ENCODE data around the gene PCGF3. TPM values are rescaled to one million over a fixed set of nuclear protein-coding genes. Genes with fewer than 3 reads are reported as not detected.

PCGF3 gene
- total and polyA plus RNA-seq, 10 of the 15 experiments (the other 5 are each of a cell fraction or from before 2014, with no cell fraction given), result 2.2 to 43.8 (median 15.9) TPM

DNA sequence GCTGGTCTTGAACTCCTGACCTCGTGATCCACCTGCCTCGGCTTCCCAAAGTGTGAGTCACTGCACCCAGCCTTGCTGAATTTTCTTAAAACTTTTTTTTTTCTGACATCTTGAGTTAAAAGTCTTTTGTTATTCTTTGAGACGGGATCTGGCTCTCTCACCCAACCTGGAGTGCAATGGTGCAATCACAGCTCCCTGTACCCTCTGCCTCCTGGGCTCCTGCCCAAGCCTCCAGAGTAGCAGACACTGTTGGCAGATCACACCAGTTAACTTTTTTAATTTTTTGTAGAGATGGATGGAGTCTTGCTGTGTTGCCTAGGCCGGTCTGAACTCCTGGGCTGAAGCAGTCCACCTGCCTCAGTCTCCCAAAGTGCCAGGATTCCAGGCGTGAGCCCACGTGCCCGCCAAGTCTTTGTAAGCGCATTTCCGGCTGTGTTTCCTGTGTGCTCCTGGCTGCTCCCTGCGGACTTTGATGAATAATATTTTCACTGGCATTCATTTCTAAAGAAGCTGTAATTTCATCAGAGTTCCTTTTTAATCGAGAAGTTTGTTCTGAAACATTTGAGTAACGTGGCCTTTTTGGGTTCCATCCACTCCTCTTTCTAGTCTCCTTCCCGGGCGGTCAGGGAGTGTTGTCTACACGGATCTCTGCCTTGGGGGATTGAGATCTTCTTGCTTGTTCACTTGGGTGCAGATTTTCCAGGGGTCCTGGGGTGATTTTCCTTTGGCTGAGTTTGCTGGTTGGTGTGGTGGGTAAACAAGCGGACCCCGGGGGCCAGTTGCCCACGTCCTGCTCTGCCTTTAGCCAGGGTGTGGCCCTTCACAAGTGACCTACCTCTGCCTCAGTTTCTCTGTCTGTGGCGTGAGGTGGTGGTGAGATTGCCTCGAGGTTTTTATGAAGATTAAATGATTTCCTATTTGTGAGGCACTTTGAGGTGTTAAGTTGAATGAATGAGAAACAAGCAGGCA is 44.4 kb downstream of the PCGF3 start:
- ATAC-seq, result no peak
- POLR2A ChIA-PET, result no interaction called here
- TF ChIP-seq, protein P1, sequence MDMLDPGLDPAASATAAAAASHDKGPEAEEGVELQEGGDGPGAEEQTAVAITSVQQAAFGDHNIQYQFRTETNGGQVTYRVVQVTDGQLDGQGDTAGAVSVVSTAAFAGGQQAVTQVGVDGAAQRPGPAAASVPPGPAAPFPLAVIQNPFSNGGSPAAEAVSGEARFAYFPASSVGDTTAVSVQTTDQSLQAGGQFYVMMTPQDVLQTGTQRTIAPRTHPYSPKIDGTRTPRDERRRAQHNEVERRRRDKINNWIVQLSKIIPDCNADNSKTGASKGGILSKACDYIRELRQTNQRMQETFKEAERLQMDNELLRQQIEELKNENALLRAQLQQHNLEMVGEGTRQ (IDR thresholded peaks at IDR 0.05; ENCODE audit: borderline replicate concordance, low read depth, low read length), result no peak
- TF ChIP-seq HDAC6 (IDR thresholded peaks at IDR 0.05; ENCODE audit: unreplicated experiment) (no peak), CEBPB (IDR thresholded peaks at IDR 0.05; ENCODE audit: borderline replicate concordance in 1 of 2, low read depth in 2 of 2, low read length in 2 of 2) (no peak), FOXK2 (IDR thresholded peaks at IDR 0.05) (no peak), BCL11A (IDR thresholded peaks at IDR 0.05; ENCODE audit: low read depth, low read length) (no peak), IRF4 (IDR thresholded peaks at IDR 0.05; ENCODE audit: low read depth, low read length) (no peak), MEF2A (IDR thresholded peaks at IDR 0.05; ENCODE audit: insufficient read depth, low read depth, low read length) (no peak), LARP7 (IDR thresholded peaks at IDR 0.05) (no peak)
- TF ChIP-seq, protein P2, sequence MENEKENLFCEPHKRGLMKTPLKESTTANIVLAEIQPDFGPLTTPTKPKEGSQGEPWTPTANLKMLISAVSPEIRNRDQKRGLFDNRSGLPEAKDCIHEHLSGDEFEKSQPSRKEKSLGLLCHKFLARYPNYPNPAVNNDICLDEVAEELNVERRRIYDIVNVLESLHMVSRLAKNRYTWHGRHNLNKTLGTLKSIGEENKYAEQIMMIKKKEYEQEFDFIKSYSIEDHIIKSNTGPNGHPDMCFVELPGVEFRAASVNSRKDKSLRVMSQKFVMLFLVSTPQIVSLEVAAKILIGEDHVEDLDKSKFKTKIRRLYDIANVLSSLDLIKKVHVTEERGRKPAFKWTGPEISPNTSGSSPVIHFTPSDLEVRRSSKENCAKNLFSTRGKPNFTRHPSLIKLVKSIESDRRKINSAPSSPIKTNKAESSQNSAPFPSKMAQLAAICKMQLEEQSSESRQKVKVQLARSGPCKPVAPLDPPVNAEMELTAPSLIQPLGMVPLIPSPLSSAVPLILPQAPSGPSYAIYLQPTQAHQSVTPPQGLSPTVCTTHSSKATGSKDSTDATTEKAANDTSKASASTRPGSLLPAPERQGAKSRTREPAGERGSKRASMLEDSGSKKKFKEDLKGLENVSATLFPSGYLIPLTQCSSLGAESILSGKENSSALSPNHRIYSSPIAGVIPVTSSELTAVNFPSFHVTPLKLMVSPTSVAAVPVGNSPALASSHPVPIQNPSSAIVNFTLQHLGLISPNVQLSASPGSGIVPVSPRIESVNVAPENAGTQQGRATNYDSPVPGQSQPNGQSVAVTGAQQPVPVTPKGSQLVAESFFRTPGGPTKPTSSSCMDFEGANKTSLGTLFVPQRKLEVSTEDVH (IDR thresholded peaks at IDR 0.05; ENCODE audit: low read depth, partially characterized antibody), result no peak
- TF ChIP-seq, protein P3, sequence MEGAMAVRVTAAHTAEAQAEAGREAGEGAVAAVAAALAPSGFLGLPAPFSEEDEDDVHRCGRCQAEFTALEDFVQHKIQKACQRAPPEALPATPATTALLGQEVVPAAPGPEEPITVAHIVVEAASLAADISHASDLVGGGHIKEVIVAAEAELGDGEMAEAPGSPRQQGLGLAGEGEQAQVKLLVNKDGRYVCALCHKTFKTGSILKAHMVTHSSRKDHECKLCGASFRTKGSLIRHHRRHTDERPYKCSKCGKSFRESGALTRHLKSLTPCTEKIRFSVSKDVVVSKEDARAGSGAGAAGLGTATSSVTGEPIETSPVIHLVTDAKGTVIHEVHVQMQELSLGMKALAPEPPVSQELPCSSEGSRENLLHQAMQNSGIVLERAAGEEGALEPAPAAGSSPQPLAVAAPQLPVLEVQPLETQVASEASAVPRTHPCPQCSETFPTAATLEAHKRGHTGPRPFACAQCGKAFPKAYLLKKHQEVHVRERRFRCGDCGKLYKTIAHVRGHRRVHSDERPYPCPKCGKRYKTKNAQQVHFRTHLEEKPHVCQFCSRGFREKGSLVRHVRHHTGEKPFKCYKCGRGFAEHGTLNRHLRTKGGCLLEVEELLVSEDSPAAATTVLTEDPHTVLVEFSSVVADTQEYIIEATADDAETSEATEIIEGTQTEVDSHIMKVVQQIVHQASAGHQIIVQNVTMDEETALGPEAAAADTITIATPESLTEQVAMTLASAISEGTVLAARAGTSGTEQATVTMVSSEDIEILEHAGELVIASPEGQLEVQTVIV (IDR thresholded peaks at IDR 0.05; ENCODE audit: borderline replicate concordance, partially characterized antibody), result no peak
- TF ChIP-seq, protein P4, sequence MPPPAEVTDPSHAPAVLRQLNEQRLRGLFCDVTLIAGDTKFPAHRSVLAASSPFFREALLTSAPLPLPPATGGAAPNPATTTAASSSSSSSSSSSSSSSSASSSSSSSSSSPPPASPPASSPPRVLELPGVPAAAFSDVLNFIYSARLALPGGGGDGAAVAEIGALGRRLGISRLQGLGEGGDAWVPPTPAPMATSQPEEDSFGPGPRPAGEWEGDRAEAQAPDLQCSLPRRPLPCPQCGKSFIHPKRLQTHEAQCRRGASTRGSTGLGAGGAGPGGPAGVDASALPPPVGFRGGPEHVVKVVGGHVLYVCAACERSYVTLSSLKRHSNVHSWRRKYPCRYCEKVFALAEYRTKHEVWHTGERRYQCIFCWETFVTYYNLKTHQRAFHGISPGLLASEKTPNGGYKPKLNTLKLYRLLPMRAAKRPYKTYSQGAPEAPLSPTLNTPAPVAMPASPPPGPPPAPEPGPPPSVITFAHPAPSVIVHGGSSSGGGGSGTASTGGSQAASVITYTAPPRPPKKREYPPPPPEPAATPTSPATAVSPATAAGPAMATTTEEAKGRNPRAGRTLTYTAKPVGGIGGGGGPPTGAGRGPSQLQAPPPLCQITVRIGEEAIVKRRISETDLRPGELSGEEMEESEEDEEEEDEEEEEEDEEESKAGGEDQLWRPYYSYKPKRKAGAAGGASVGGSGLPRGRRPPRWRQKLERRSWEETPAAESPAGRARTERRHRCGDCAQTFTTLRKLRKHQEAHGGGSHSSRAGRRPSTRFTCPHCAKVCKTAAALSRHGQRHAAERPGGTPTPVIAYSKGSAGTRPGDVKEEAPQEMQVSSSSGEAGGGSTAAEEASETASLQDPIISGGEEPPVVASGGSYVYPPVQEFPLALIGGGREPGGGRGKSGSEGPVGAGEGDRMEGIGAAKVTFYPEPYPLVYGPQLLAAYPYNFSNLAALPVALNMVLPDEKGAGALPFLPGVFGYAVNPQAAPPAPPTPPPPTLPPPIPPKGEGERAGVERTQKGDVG (CRISPR knock-in tag; IDR thresholded peaks at IDR 0.05), result no peak
- TF ChIP-seq, protein P5, sequence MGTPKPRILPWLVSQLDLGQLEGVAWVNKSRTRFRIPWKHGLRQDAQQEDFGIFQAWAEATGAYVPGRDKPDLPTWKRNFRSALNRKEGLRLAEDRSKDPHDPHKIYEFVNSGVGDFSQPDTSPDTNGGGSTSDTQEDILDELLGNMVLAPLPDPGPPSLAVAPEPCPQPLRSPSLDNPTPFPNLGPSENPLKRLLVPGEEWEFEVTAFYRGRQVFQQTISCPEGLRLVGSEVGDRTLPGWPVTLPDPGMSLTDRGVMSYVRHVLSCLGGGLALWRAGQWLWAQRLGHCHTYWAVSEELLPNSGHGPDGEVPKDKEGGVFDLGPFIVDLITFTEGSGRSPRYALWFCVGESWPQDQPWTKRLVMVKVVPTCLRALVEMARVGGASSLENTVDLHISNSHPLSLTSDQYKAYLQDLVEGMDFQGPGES (IDR thresholded peaks at IDR 0.05), result no peak

More for the DNA sequence above, 44.4 kb downstream of the PCGF3 start:
- no peak for FAIRE-seq
- Histone ChIP-seq H3K9me3 (replicated peaks; ENCODE audit: control insufficient read depth, insufficient read depth, low read length) (no peaks in the 10 kb centered on the region), H3K36me3 (ENCODE audit: control insufficient read depth in 2 of 2, insufficient read depth in 2 of 2, low read length in 1 of 2) (peaks cover 11 to 19% of the 10 kb centered on the region in 2 experiments; a peak in 3 of 4 replicates), H3K27me3 (replicated peaks in 1 of 2; ENCODE audit: control insufficient read depth in 2 of 2, insufficient read depth in 2 of 2, low read length in 1 of 2) (no peaks in the 10 kb centered on the region), H2AFZ (ENCODE audit: control insufficient read depth, low read depth, low read length) (no peak overlapping the region), H3K27ac (ENCODE audit: control insufficient read depth, insufficient read depth) (no peak overlapping the region), H4K20me1 (ENCODE audit: control insufficient read depth, insufficient read depth) (no peaks in the 10 kb centered on the region), H3K4me2 (ENCODE audit: control insufficient read depth, insufficient read depth) (no peak overlapping the region), H3K4me1 (ENCODE audit: control insufficient read depth, insufficient read depth, low read length) (no peaks in the 10 kb centered on the region), H3K79me2 (ENCODE audit: control insufficient read depth, insufficient read depth, low read length) (no peaks in the 10 kb centered on the region), H3K9ac (ENCODE audit: control insufficient read depth, insufficient read depth, low read length) (no peak overlapping the region), H3K4me3 (no peak overlapping the region)
- intact Hi-C loops (cut with micrococcal nuclease; ENCODE audit: unreplicated experiment) (no loop called here), in situ Hi-C loops (cut with MboI) (no loop called here)
- no TSS peak for BruUV-seq (replicated peaks)
- DNase-seq (ENCODE audit: low read depth, low spot score), result no peak
- SMC1A ChIA-PET (ENCODE audit: uncharacterized antibody, unreplicated experiment), result no interaction called here
- RAD21 ChIA-PET (ENCODE audit: unreplicated experiment), result no interaction called here
- WGBS (ENCODE audit: insufficient coverage, insufficient replicate concordance, low lambda C conversion rate, missing lambda C conversion rate), result 91% methylated on average over 20 of the region's 20 CpGs
- CTCF ChIA-PET, result no interaction called here

Measured in GM12878 (cell line).